ENCODE measurements around the gene ZNF831.

ZNF831 gene

DNA sequence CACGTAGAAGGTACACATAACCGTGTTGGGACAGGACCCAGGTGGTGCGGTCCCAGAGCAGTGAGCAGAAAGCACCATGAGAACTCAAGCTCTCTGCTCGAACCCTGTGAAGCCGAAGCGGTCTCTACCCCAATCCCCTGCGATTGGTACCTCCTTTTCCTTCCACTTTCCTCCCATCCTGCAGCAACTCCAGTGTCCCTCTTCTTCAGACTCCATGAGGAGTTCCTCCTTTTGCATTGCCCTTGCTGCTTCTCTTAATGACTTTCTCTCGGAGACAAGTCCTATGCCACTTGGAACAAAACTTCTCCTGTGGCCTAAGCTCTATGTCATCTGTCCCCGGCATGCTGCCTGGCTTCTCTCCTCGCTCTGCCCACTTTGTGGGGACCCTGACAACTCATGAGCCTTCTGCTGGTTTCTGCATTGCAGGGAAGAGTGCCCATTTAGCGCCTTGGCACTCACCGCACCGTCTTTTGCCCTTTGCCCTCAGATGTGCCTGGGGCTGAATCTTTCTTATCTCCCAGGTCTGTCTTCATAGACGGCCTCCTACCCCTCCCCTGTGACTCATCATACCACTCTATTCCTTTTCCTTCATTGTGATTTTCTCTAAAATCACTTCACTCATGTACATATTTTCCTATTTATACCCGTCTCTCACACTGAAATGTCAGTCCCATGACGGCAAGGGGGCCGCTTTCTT, 9.2 kb upstream of the ZNF831 start:
- no peak for FAIRE-seq
- no peak for DNase-seq (ENCODE audit: insufficient read length, low spot score)

DNA sequence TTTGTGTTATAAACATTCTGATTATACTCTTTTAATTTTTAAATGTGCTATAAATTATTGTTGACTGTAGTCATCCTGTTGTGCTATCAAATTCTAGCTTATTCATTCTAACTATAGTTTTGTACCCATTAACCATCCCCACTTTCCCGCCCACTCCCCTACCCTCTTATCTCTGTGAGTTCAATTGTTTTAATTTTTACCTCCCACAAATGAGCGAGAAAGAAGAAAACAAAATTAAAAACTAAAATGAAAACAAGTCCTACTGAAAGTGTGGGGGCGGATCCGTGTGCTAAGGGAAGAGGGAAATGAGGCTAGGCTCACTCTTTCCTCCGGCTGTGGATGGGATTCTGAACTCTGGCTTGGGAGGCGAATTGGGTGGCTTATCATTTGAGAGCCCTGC, 6.6 kb upstream of the ZNF831 start:
- no peak for DNase-seq (ENCODE audit: insufficient read length, low spot score)
- FAIRE-seq, result no peak

DNA sequence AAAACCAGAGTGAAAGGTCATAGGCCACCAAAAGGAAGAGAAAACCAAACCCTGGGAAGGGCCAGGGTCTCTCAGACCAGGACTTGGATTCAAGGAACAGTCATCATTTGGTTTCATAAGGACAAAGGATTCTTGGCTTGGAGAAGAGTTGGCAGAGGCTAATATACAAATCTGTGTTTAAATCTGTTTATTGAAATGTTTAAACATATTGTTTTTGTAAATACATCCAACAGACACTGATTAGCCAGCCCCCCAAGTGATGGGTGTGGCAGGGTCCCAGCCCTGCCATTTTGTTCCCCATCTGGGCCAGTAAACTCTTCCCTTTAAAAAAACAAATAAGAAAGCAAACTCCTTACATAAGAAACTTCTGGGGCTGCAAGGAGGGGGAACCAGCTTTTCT, 6.1 kb upstream of the ZNF831 start:
- FAIRE-seq, result no peak

DNA sequence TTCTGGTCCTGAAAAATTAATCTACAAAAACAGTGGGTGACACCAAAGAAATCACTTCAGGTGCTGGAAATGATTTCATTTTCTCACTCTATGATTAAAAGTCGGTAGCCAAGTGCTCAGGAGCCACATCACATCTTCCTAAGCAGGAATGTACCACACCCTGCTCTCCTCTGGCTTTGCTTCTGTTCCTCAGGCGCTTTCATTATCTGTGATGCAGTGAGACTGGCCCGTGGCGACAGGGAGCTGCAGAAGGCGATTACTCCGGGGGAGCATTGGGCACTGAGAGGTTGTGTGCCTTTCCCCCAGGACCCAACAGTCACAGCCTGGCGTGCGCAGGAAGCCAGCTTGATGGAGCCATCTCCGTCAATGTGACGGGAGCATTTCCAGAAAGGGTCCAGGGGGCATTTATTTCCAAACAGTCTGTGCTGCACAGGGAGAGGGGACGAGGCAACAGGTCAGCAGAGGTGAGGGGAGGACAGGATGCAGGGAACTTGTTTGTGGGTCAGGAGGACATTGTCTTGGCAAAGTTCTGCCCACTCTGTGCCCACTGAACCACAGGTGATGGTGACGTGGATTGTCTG, 5.6 kb upstream of the ZNF831 start:
- no peak for FAIRE-seq
- DNase-seq (ENCODE audit: insufficient read length, low spot score), result no peak

More for the DNA sequence above, 6.1 kb upstream of the ZNF831 start:
- no peak for DNase-seq (ENCODE audit: insufficient read length, low spot score)

DNA sequence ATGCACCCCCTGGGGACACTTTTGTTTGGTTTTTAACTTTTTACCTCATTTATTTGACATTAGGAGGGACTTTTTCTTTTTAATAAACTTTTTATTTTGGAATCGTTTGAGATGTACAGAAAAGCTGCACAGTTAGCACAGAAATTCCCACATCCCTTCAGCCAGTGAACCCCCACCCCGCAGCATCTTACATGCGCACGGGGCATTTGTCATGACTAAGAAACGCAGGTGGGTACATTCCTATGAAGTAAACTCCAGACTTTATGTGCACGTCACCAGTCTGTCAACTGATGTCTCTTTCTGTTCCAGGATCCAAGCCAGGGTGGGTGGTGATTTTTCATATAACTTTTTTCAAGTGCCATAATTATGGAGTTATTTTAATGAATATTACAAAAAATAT, 4.9 kb upstream of the ZNF831 start:
- FAIRE-seq, result no peak
- no peak for DNase-seq (ENCODE audit: insufficient read length, low spot score)

DNA sequence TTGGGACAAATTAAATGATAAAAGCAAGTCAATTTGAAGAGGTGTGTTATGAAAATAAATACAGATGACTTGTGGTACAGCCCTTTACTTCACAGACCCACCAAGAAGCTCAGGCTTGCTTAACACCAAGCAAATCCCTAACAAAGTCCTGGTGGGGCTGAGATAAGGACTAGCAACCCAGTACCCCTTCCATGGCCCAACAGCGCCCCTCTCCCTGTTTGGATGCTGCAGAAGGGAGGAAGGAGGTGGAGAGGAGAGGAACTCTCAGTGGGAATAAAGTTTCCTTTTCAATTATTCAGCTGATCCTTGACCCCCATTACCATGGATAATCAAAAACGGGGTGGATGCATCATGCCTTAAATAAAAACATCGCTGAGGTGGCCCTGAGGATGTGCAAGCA, 4.5 kb upstream of the ZNF831 start:
- FAIRE-seq (no peak), DNase-seq (ENCODE audit: insufficient read length, low spot score) (no peak)

DNA sequence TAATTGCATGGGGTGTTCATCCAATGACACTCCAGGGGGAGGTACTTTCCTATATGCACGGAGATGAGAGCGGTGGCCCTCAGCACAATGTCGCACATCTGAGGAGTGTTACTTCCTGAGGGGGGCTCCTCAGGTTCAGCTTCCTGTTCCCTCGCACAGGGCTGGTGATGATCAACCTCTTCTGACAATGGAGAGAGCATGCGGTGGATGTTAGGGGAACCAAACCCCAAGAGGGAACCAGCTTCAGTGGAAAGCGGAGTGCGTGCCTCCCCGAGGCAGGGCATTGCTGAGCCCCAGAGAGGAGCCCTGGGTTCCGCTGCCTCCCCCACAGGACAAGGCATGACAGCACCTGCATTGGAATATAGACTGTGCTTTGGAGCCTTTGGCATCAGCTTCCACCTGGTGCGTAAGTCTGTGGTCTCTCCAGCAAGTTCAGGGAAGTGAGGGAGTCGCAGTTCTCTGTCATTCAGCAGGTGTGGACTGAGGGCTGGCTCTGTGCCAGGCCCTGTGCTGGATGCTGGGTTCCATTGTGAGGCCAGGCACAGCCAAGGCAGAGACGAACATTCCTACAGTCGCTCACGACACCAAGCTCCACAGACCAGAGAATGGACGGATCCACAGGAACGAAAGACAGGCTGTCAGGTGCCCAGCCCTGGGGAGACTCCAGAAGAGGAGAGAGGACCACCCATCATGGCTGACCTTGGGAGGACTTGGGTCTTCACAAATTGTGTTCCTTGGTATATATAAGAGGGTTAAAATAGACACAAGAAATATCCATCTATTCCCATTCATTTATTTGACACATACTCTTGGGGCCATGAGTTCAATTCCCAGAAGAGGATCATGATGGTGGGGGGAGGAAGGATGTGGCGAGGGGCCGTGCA, 3.9 kb upstream of the ZNF831 start:
- FAIRE-seq (peak; percentile 49), DNase-seq (ENCODE audit: insufficient read length, low spot score) (no peak)

DNA sequence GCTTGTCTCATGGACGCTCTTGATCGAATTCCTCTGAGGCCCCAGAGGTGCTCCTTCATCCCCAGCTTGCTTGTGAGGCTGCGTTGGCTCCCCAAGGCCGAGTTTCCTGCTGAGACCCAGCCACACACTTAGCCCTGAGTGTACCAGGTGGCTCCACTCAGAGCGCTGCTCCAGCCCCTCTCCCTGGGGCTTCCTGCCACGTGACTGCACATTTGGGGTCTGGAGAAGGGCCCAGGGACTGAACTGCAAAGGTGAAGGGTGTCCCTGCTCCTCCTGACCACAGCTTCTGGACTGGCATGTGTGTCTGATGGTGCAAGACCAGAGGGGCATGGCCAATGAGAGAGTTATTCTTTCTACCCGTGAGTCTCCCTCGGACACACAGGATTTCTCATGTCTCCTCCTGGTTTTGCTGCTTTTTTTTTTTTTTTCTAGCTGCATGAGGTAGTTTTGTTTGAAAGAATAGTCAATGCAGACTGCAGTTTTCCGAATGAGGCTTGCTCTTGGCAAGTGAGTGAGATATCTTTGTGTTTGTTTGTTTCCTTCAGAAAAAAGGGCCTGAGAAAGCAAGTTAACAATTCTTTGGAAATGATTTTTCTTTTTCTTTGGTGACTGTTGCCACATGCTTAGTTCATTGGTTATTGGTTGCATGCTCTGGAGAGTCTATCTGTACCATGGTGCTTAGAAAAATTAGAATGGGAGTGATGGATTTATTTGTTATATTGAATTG, 3.1 kb upstream of the ZNF831 start:
- no peak for FAIRE-seq
- no peak for DNase-seq (ENCODE audit: insufficient read length, low spot score)

DNA sequence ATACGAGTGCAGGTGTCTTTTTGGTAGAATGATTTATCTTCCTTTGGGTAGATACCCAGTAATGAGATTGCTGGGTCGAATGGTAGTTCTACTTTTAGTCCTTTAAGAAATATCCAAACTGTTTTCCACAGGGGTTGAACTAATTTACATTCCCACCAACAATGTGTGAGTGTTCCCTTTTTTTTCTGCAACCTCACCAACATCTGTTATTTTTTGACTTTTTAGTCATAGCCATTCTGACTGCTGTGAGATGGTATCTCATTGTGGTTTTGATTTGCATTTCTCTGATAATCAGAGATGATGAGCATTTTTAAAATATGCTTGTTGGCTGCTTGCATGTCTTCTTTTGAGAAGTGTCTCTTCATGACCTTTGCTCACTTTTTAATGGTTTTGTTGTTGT, 1.9 kb upstream of the ZNF831 start:
- peak; percentile 84 for FAIRE-seq

DNA sequence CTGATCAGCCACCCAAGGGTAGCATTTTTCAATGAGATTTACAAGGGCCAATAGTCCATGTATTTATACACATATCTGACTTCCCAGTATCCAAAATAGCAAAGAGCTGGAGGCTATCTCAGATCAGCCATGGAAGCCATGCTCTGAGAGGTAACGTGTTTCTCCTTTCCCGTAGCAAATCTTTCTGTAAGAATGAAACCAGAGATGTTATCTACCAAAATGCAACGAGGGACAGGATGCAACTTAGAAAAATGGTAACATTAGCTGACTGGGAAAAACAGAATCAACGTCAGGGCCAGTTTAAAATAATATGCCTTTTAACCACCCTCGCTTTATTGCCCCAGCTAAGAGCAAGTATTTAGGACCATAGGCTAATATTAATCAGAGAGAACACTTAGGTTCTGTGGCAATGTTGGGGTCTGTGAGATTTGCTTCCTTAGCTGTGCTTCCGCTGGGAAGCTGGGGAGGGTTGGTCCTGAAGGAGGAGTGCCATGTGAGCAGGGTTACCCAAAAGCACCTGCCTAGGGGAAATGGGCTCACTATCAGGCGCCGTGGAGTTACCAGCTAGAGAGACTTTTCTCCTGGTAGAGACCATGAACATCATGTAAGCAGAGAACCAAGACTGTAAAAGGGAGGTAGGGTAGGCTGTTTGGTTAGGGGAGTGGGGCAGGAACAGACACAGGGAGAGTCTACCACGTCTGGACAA, 1.2 kb downstream of the ZNF831 start:
- no peak for DNase-seq (ENCODE audit: insufficient read length, low spot score)
- FAIRE-seq, result peak; percentile 76

More for the DNA sequence above, 1.9 kb upstream of the ZNF831 start:
- DNase-seq (ENCODE audit: insufficient read length, low spot score), result no peak

DNA sequence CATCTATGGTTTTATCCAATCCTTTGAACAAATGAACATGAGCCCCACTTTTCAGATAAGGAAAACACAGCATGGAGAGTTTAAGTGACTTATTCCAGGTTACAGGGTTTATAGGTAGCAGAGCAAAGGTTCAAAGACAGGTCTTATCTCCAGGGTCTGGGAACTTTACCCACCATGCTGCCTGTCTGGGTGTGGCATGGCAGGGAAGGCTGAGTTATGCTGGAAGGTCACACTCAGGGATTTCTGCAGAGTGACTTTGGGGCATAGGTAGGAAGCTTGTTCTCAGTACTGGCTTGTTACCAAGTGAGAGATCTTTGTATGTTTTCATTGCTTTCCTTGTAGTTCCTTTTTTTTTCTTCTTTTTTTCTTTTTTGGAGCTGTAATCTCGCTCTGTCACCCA, 1.8 kb downstream of the ZNF831 start:
- DNase-seq (ENCODE audit: insufficient read length, low spot score) (no peak), FAIRE-seq (peak; percentile 81)

DNA sequence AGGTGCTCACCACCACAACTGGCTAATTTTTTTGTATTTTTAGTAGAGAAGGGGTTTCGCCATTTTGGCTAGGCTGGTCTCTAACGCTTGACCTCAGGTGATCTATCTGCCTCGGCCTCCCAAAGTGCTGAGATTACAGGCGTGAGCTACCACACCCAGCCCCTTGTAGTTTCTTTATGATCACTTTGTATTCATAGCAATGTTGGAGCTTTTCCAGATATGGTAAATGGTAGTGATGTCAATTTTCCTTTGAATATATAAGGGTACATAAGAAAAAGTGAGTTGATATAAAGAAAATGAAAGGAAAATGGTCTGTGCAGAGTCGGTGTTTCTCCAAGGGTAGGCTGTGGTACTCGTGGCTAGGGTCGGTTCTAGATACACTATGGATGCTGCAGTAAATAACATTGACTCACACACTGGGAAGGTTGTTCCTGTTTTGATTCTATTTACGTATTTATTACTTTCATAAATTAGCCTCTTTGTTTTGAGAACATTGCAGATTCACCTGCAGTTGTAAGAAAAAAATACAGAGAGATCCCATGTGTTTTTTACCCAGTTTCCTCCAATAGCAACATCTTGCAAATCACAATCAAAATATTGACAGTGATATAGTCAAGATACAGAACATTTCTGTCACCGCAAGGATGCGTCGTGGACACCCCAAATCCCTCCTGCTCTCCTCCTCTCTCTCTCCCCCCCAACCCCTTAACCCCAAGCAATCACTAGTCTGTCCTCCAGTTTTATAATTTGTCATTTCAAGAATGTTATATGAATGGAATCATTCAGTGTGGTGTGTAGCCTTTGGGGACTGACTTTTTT, 2.5 kb downstream of the ZNF831 start:
- FAIRE-seq (peak; percentile 40), DNase-seq (ENCODE audit: insufficient read length, low spot score) (no peak)

DNA sequence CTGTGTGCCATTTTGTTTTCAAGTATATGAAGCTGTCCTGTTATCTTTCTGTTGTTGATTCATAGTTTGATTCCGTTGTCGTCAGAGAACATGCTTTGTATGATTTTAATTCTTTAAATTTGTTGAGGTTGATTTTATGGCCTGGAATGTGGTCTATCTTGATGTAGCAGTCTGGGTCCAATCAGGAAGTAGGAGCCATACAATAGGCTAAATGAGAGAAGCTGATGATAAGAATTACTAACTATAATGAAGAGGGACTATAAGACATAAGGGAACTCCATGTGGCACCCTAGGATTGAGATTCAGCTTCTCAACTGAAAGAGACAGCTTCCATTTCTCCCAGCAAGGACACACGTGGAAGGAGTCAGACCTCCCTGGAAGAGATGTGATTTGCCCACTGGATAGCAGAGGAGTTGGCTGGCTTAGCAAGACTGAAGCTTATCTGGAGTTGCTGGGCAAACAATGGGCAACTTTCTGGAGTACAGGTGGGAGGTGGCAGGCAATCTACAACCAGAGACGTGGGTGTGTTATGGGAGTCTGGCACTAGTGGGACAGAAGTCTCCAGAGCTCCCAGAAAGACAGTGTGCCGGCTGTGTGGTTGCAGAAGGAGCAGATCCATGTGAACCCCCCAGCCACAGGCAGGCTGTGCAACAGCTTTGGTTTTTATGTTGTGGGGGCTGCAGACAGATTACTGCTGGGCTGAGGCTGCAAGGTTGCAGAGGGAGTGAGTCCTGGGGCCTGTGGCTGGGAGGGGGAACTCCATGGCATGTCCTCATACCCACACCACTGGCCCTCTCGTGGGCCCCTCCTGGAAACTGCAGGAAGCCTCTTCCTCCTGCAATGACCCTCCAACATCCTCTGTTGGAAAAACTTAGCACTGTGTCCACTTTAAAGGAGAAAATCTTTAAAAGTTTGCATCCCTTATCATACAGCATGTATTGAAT, 7.1 kb downstream of the ZNF831 start:
- DNase-seq (ENCODE audit: insufficient read length, low spot score), result no peak
- no peak for FAIRE-seq

DNA sequence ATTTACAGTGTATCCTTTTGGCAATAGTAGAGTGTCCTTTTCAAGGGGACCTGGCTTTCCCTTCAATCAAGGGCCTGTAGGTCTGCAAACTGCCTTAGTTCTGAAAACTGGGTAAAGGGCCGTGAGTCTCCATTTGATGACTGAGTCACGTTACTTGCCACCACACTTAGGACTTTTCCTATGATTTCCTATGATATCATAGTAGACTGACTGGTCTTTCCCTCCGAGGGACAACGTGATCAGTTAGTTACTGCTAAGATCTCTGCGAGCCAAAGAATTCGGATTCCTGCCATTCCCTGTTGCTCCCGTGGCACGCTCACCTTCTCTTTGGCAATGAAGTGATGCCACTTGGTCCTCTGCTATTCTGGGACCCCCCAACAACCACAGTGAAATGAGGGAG, 8.4 kb downstream of the ZNF831 start:
- FAIRE-seq (no peak), DNase-seq (ENCODE audit: insufficient read length, low spot score) (no peak)

DNA sequence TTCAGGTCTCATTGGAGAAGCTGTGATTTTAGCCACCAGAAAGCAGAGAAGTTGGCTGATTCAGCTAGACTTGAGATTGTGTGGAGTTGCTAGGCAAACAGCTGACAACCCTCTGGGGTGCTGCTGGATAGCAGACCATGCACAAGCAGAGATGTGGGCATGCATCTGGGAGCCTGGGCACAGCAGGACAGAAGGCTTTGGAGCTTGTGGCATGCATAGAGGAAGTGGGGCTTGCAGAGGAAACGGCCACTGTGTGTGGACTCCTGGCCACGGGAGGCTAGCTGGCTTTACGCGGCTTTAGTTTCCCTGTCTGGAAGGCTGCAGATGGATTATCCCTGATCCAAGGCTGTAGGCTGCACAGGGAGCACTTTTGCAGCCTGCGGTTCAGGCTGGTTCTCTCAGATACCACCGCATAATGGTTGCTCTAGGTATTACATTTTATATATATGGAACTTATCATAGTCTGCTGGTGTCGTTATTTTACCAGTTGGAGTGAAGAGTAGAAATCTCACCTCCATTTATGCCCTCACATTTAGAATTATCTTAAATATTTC, 10.4 kb downstream of the ZNF831 start:
- DNase-seq (ENCODE audit: insufficient read length, low spot score) (no peak), FAIRE-seq (no peak)

DNA sequence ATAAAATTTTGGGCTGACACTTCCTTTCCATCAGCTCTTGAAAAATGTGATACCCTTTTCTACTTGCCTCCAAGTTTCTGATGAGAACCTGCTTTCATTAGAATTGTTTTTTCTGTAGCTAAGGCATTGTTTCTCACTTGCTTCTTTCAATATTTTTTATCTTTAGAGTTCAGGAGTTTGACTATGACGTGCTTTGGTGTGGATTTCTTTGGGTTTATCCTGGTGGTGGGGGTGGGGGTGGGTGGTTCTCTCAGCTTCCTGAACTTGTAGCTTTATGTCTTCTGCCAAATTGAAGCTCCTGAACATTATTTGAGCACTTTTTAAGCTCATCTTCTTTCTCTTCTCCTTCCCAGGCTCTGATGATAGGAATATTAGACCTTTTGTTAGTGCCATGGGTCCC, 11.4 kb downstream of the ZNF831 start:
- no peak for FAIRE-seq
- no peak for DNase-seq (ENCODE audit: insufficient read length, low spot score)

DNA sequence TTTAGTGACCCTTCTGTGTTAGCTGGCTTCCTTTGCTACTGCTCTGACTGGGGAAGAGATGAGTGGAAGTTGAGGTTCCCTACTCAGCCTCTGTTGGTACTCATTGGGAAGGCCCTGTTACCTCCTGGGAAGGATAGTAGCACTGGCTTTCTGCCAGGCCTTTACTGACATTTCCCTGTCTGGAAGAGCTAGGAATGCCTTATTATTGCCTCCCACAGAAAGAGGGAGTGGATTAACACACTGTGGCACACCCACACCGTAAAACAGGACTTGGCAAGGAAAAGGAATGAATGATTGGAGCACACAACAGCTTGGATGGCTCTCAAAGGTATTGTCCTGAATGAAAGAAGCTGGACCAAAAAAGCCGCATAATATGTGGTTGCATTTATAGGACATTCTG, 12.2 kb downstream of the ZNF831 start:
- no peak for DNase-seq (ENCODE audit: insufficient read length, low spot score)
- FAIRE-seq, result no peak

DNA sequence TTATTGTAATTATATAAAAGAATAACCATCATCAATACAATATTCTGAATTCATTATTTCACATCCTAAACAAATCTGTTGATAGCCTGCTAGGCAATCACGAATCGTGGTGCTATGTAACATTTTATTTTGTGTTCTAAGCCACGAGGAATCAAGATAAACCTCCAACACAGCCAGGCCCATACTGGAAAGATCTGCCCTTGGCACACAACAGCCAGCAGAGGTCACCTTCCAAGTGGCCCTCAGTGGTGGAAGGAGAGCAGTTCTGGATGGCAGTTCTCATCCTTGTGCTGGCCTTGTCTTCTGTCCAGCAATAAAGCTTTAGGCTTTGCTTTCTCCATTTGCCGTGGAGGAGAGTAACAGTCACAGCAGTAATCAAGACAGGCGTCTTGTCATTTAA, 13.2 kb downstream of the ZNF831 start:
- no peak for FAIRE-seq

More for the DNA sequence above, 13.2 kb downstream of the ZNF831 start:
- no peak for DNase-seq (ENCODE audit: insufficient read length, low spot score)

Measured in GM19239 (cell line).